HepG2 (cell line): ENCODE data around the gene ARHGAP45. TPM values are rescaled to one million over a fixed set of nuclear protein-coding genes. Genes with fewer than 3 reads are reported as not detected.
A peak's percentile ranks its signal among the peaks of the same experiment; 100 is the strongest.

Experiments used
- ARHGAP35 ChIP-seq: sonication (generic); formaldehyde crosslinking; IDR thresholded peaks from 2 replicates; pipeline ENCODE4 v1.9.0; 2022; ENCODE audit warnings: mild to moderate bottlenecking, inconsistent platforms, moderate library complexity, missing genetic modification reagents, borderline replicate concordance
- ATF2 ChIP-seq: sonication (generic); formaldehyde crosslinking; IDR thresholded peaks from 2 replicates; pipeline ENCODE4 v1.4.0; 2020; ENCODE audit warnings: missing genetic modification reagents
- CBX5 ChIP-seq: sonication (generic); formaldehyde crosslinking; IDR thresholded peaks from 2 replicates; pipeline ENCODE4 v1.4.0; 2020; ENCODE audit warnings: missing genetic modification reagents, borderline replicate concordance
- CC2D1A ChIP-seq: sonication (generic); formaldehyde crosslinking; IDR thresholded peaks from 2 replicates; pipeline ENCODE4 v1.8.1; 2023; ENCODE audit warnings: mild to moderate bottlenecking, missing genetic modification reagents
- HMG20B ChIP-seq: conservative IDR thresholded peaks from 2 replicates; pipeline ENCODE4 v1.6.1; 2016; ENCODE audit warnings: missing genetic modification reagents, missing compliant biosample characterization
- HNF1A ChIP-seq, 2 experiments: sonication (generic) in 1 of 2; formaldehyde crosslinking in 1 of 2; IDR thresholded peaks; 2 replicates each; pipeline versions ENCODE4 v1.4.0 to v1.6.1; 2016 to 2020; ENCODE audit warnings: borderline replicate concordance in 1 of 2, low read depth in 1 of 2, mild to moderate bottlenecking in 1 of 2, missing genetic modification reagents in 1 of 2
- KLF15 ChIP-seq: sonication (generic); formaldehyde crosslinking; IDR thresholded peaks from 2 replicates; pipeline ENCODE4 v1.8.1; 2023; ENCODE audit warnings: borderline replicate concordance, mild to moderate bottlenecking, inconsistent platforms, missing genetic modification reagents, mixed read lengths
- MYNN ChIP-seq: sonication (generic); formaldehyde crosslinking; IDR thresholded peaks from 2 replicates; pipeline ENCODE4 v1.4.0; 2020; ENCODE audit warnings: mild to moderate bottlenecking, low read depth, missing genetic modification reagents
- POLR2AphosphoS2 ChIP-seq: IDR thresholded peaks from 2 replicates; pipeline ENCODE4 v1.6.1; 2011; ENCODE audit warnings: low read depth, low read length, improper control_type of control experiment
- RBAK ChIP-seq: sonication (generic); formaldehyde crosslinking; IDR thresholded peaks from 2 replicates; pipeline ENCODE4 v1.5.1; 2020; ENCODE audit warnings: mild to moderate bottlenecking, missing genetic modification reagents
- RFX1 ChIP-seq: fragments of 450-650 bp; IDR thresholded peaks from 2 replicates; pipeline ENCODE4 v1.6.1; 2017
- RFX3 ChIP-seq: IDR thresholded peaks from 2 replicates; pipeline ENCODE4 v1.6.1; 2016; ENCODE audit warnings: missing biosample characterization, missing genetic modification reagents
- SP5 ChIP-seq: IDR thresholded peaks from 2 replicates; pipeline ENCODE4 v1.6.1; 2016; ENCODE audit warnings: low read depth, borderline replicate concordance
- TFDP1 ChIP-seq: IDR thresholded peaks from 2 replicates; pipeline ENCODE4 v1.6.1; 2016; ENCODE audit warnings: missing compliant biosample characterization, missing genetic modification reagents, borderline replicate concordance
- ZBTB21 ChIP-seq: sonication (generic); formaldehyde crosslinking; IDR thresholded peaks from 2 replicates; pipeline ENCODE4 v1.4.0; 2020; ENCODE audit warnings: missing genetic modification reagents
- ZGPAT ChIP-seq: IDR thresholded peaks from 2 replicates; pipeline ENCODE4 v1.6.1; 2016; ENCODE audit warnings: mild to moderate bottlenecking
- ZNF121 ChIP-seq: sonication (generic); formaldehyde crosslinking; IDR thresholded peaks from 2 replicates; pipeline ENCODE4 v1.5.0; 2020; ENCODE audit warnings: mild to moderate bottlenecking, missing genetic modification reagents
- ZNF143 ChIP-seq: sonication (generic); formaldehyde crosslinking; IDR thresholded peaks from 2 replicates; pipeline ENCODE4 v1.4.0; 2020; ENCODE audit warnings: missing genetic modification reagents
- ZNF772 ChIP-seq: sonication (generic); formaldehyde crosslinking; IDR thresholded peaks from 2 replicates; pipeline ENCODE4 v1.5.0; 2020; ENCODE audit warnings: mild to moderate bottlenecking, missing genetic modification reagents
- ZNF792 ChIP-seq: IDR thresholded peaks from 2 replicates; pipeline ENCODE4 v1.6.1; 2016
- polyA plus RNA-seq, 8 experiments: library from polyadenylated mRNA; depleted of rRNA in 3 of 8; stranded (reverse) in 7 of 8; unstranded in 1 of 8; fragments of >200 nt; fragmentation: Illumina TruSeq in 4 of 8; extraction: Trizol in 4 of 8; gene quantifications; 2 replicates each; pipeline versions ENCODE4 v1.2.1 to v1.2.3, GENCODE V29; 2011 to 2016; ENCODE audit warnings: low read depth in 4 of 8, missing spikeins in 1 of 8, mixed read lengths in 1 of 8; ENCODE audit not compliant: insufficient read depth in 1 of 8
- total RNA-seq, 5 experiments: library from RNA; depleted of rRNA; stranded (reverse); fragments of >200 nt; fragmentation: Illumina TruSeq; extraction: Trizol; gene quantifications; 2 replicates each; pipeline ENCODE4 v1.2.3, GENCODE V29; 2016; ENCODE audit warnings: low read depth in 1 of 5
- TF ChIP-seq, protein P1 (sequence below): sonication (generic); formaldehyde crosslinking; conservative IDR thresholded peaks from 2 replicates; pipeline ENCODE4 v1.8.0; 2022; ENCODE audit warnings: missing genetic modification reagents

ARHGAP45 gene
- total and polyA plus RNA-seq, 2 of the 13 experiments (the other 11 are each of a cell fraction or from before 2014, with no cell fraction given) = 0.84 to 32.0 TPM

DNA sequence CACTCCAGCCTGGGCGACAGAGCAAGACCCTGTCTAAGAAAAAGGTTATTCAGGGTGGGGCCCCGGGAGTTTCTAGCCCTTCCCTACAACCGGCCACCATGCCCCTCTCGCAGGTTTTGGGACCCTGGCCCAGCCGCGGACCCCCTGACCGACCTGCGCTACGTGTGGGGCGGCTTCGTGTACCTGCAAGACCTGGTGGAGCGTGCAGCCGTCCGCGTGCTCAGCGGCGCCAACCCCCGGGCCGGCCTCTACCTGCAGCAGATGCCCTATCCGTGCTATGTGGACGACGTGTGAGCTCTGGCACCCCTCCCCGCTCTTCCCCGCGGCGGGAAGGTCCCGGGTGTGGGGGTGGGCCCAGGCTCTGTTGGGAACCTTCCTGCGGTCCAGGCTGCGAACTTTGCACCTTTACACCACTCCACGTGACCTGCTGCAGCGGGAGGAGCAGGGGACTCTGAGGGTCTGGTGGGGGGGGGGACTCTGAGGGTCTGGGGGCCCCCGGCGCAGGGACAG lies 20.8 kb upstream of the ARHGAP45 start (continued):
- no peak for TF ChIP-seq ZGPAT (CRISPR knock-in tag)
- TF ChIP-seq CC2D1A = no peak
- TF ChIP-seq ZNF143 (CRISPR knock-in tag) = no peak
- no peak for TF ChIP-seq MYNN (CRISPR knock-in tag)
- TF ChIP-seq SP5 = peak; percentile 50; the same call in 1 of the 2 replicates
- TF ChIP-seq RFX3 (CRISPR knock-in tag) = no peak
- 0 out of 2 replicates have a peak, but pooled peaks have one; percentile 41 for TF ChIP-seq ZNF772 (CRISPR knock-in tag)
- TF ChIP-seq TFDP1 (CRISPR knock-in tag) = peak; percentile 95
- TF ChIP-seq POLR2AphosphoS2 = no peak
- no peak for TF ChIP-seq RFX1
- no peak for TF ChIP-seq CBX5 (CRISPR knock-in tag)
- TF ChIP-seq RBAK (CRISPR knock-in tag) = no peak
- TF ChIP-seq ARHGAP35 (CRISPR knock-in tag) = no peak
- no peak for TF ChIP-seq HMG20B (CRISPR knock-in tag)
- no peak for TF ChIP-seq ZBTB21 (CRISPR knock-in tag)
- 0 out of 2 replicates have a peak, but pooled peaks have one; percentile 30 for TF ChIP-seq ZNF792 (CRISPR knock-in tag)
- peak; percentile 66; the same call in 1 of the 2 replicates for TF ChIP-seq ZNF121
- TF ChIP-seq HNF1A (IDR thresholded peaks at IDR 0.05; ENCODE audit: low read depth) = no peak
- TF ChIP-seq HNF1A (CRISPR knock-in tag; IDR thresholded peaks at IDR 0.05; ENCODE audit: borderline replicate concordance) = no peak
- 0 out of 2 replicates have a peak, but pooled peaks have one; percentile 23 for TF ChIP-seq ATF2 (CRISPR knock-in tag)
- TF ChIP-seq KLF15 (CRISPR knock-in tag) = no peak
- TF ChIP-seq, protein P1, sequence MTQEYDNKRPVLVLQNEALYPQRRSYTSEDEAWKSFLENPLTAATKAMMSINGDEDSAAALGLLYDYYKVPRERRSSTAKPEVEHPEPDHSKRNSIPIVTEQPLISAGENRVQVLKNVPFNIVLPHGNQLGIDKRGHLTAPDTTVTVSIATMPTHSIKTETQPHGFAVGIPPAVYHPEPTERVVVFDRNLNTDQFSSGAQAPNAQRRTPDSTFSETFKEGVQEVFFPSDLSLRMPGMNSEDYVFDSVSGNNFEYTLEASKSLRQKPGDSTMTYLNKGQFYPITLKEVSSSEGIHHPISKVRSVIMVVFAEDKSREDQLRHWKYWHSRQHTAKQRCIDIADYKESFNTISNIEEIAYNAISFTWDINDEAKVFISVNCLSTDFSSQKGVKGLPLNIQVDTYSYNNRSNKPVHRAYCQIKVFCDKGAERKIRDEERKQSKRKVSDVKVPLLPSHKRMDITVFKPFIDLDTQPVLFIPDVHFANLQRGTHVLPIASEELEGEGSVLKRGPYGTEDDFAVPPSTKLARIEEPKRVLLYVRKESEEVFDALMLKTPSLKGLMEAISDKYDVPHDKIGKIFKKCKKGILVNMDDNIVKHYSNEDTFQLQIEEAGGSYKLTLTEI = no peak
